ENCODE measurements around the gene CDH24. TPM values are rescaled to one million over a fixed set of nuclear protein-coding genes. Genes with fewer than 3 reads are reported as not detected.

CDH24 gene
- total RNA-seq, 2 experiments from 2014 or later, result 1.6 to 1.8 TPM

DNA sequence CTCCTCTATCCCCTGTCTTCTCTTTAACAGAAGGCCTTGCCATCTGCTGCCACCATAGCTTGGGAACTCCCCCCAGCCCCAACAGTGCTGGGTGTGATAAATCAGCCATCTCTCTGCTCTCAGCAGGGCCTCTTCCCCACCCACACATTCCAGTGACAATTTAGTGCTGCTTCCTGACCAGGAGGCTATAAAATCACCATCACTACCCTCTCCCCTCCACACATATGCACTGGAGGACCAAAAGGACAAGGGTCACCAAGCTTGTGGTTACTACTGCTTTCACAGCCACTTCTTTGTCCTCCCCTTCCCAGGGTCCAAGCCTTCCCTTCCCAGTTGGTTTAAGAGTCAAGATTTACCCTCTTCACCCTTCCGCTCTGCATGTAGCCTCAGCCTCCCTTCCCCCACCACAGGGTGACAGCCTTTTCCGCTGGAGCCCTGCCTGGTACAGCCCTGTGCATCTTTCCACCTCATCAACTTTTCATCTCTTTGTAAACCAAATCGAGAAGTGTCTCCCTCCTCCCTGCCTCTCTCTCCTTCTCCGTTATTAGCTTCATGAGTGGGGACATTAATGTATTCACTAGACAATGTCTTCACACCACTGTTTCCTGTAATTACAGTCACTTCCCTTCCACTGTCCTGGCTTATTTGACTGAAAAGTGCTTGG is 32.0 kb downstream of the CDH24 start:
- DNase-seq (no peak), ATAC-seq (no peak)
- H3K27me3 Mint-ChIP-seq (ENCODE audit: low read depth), result no peaks in the 10 kb centered on the region
- H3K36me3 Mint-ChIP-seq (ENCODE audit: low read depth), result peaks cover 42% of the 10 kb centered on the region
- ChIA-PET CTCF (interaction anchor here (1.4 to 3.5 kb wide), 8 partner anchors 17 to 44 kb away, joined by 4 to 28 read pairs (median 10); partner anchors contain the start of gene CDH24), POLR2A (interaction anchor here (0.6 to 1.7 kb wide), 2 partner anchors 18 to 293 kb away, joined by 3 to 4 read pairs; no protein-coding TSS in a partner anchor)
- no peak overlapping the region for H3K4me3 Mint-ChIP-seq
- H3K4me1 Mint-ChIP-seq (ENCODE audit: low read depth), result peaks cover 50% of the 10 kb centered on the region
- H3K9me3 Mint-ChIP-seq (ENCODE audit: insufficient read depth), result no peaks in the 10 kb centered on the region
- peak overlapping the region; percentile 40 for H3K27ac Mint-ChIP-seq

DNA sequence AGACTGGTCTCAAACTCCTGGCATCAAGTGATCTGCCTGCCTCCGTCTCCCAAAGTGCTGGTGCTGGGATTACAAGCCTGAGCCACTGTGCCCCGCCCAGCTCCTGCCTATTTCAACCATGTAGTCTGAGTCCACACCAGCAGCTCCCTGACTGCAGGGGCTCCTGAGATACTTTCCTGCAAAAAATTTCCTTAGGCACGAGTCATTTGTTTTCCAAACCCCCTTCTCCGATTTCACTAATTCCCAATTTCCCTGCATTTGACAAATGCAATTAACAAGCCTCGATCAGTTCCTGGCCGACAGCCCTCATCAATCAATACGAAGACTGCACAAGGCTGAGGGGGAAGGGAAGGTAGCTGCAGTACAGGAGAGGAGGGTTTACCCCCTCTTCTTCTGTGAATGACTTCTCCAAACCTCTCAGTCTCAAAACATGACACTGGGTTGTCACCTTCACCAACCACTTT is 32.7 kb downstream of the CDH24 start:
- H3K4me3 Mint-ChIP-seq, result no peak overlapping the region
- H3K27ac Mint-ChIP-seq, result no peak overlapping the region
- CTCF ChIA-PET, result interaction anchor here (1.1 to 3.5 kb wide), 8 partner anchors 16 to 94 kb away, joined by 4 to 28 read pairs (median 10); partner anchors contain the start of gene CDH24
- no peaks in the 10 kb centered on the region for H3K27me3 Mint-ChIP-seq (ENCODE audit: low read depth)
- DNase-seq, result no peak
- no peak for ATAC-seq
- peaks cover 50% of the 10 kb centered on the region for H3K4me1 Mint-ChIP-seq (ENCODE audit: low read depth)
- H3K36me3 Mint-ChIP-seq (ENCODE audit: low read depth), result peaks cover 42% of the 10 kb centered on the region
- POLR2A ChIA-PET, result interaction anchor here (0.6 to 1.7 kb wide), 2 partner anchors 17 to 293 kb away, joined by 3 to 4 read pairs; no protein-coding TSS in a partner anchor
- no peaks in the 10 kb centered on the region for H3K9me3 Mint-ChIP-seq (ENCODE audit: insufficient read depth)

DNA sequence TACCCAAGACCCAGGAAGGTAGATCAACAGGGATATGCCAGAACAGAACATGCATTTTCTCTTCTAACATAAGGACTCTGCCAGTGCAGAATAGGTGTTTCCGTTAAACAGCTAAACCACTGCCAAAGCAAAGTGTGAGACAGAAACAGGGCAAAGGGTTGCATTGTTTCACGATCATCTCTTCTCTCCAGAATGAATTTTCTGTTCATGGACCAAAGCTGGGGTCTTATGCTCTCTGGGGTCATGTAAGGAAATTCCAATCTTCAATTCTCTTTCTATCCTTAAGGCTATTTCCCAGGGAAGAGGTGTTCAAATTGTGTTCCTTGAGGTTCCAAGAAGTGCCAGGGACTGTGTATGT is 33.5 kb downstream of the CDH24 start:
- ChIA-PET CTCF (interaction anchor here (1.1 to 3.5 kb wide), 9 partner anchors 17 to 94 kb away, joined by 3 to 28 read pairs (median 10); partner anchors contain the start of gene CDH24), POLR2A (interaction anchor here (0.7 to 1.1 kb wide), 3 partner anchors 10 to 16 kb away, joined by 3 read pairs; partner anchors contain the start of gene PSMB5)
- H3K27ac Mint-ChIP-seq, result peak overlapping the region; percentile 62

DNA sequence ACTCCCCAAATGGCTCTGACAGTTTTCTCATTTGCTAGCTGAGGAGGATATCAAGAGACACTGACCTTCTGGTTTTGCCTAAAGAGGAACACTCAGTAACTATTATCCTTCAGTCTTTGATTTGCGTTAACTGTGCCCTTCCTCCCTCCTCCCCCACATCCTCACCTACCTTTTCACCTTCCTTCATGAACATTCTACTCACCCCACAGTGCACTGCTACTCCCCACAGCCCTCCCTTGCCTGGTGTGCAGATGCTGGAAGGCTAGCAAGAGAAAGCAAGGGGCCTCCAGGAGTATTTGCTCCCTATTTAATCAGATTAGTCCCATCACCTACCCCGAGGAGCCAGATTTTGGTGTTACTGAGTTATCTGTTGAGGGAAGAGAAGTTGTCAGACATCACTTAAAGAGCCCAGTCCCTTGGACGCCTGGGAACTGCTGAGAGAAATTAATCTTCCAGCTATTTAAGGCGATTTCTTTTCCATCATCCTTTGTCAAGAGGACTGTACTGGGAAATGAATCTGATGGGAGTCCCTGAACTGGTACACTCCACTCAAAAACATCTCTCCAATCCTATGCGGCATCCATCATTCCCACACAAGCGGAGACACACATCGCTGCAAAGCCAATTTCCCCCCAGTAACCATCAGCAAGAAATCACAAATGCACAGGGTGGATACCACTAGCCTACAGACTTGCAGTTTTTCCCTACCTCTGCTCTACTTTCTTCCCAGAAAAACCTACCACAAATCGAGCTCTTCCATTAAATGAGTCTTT is 34.1 kb downstream of the CDH24 start:
- POLR2A ChIA-PET, result interaction anchor here (0.7 to 2.1 kb wide), 4 partner anchors 10 to 17 kb away, joined by 3 to 9 read pairs (median 3); partner anchors contain the start of gene PSMB5
- Mint-ChIP-seq H3K36me3 (ENCODE audit: low read depth) (peaks cover 35% of the 10 kb centered on the region), H3K27ac (peak overlapping the region; percentile 50), H3K4me3 (no peak overlapping the region), H3K27me3 (ENCODE audit: low read depth) (no peaks in the 10 kb centered on the region), H3K9me3 (ENCODE audit: insufficient read depth) (no peaks in the 10 kb centered on the region), H3K4me1 (ENCODE audit: low read depth) (peaks cover 38% of the 10 kb centered on the region)
- no peak for DNase-seq
- CTCF ChIA-PET, result interaction anchor here (1.1 to 3.5 kb wide), 9 partner anchors 16 to 93 kb away, joined by 3 to 28 read pairs (median 10); partner anchors contain the start of gene CDH24
- ATAC-seq, result no peak

More for the DNA sequence above, 33.5 kb downstream of the CDH24 start:
- H3K36me3 Mint-ChIP-seq (ENCODE audit: low read depth), result peaks cover 37% of the 10 kb centered on the region
- H3K9me3 Mint-ChIP-seq (ENCODE audit: insufficient read depth), result no peaks in the 10 kb centered on the region
- no peak overlapping the region for H3K4me3 Mint-ChIP-seq
- DNase-seq (no peak), ATAC-seq (no peak)
- H3K27me3 Mint-ChIP-seq (ENCODE audit: low read depth), result no peaks in the 10 kb centered on the region
- H3K4me1 Mint-ChIP-seq (ENCODE audit: low read depth), result peaks cover 42% of the 10 kb centered on the region

DNA sequence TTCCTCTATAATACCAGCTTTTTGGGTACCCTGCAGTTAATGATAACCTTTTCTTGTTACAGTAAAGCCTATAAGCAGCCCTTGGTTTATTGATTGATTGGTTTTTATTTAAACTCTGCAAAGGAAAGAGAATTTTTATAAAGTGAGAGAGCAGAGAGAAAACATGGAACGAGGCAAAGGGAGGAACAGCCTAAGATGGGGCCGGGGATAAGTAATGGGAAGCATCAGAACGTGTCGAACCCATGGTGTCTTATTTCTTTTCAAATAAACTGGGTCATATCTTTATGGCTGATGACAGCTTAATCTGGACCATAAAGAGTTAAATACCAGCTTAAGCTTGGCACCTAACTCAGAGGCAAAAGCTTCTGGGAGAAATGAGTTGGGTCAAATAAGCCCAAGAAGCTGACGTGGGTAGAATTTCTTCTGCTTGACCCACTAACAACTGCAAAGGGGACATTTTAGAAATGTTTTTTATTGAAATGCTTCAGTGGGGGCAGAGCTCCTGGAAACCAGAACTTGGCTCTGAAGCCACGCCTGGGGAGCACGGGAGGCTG is 35.4 kb downstream of the CDH24 start:
- H3K4me1 Mint-ChIP-seq (ENCODE audit: low read depth), result peaks cover 35% of the 10 kb centered on the region
- ATAC-seq (no peak), DNase-seq (no peak)
- no peaks in the 10 kb centered on the region for H3K9me3 Mint-ChIP-seq (ENCODE audit: insufficient read depth)
- CTCF ChIA-PET, result interaction anchor here (0.8 to 2.1 kb wide), 8 partner anchors 9 to 47 kb away, joined by 3 to 14 read pairs (median 5); partner anchors contain the start of gene CDH24
- H3K36me3 Mint-ChIP-seq (ENCODE audit: low read depth), result peaks cover 28% of the 10 kb centered on the region
- POLR2A ChIA-PET, result interaction anchor here (1.0 to 2.1 kb wide), 2 partner anchors 9 to 15 kb away, joined by 4 to 9 read pairs; no protein-coding TSS in a partner anchor
- H3K4me3 Mint-ChIP-seq, result no peak overlapping the region
- H3K27ac Mint-ChIP-seq, result no peak overlapping the region
- no peaks in the 10 kb centered on the region for H3K27me3 Mint-ChIP-seq (ENCODE audit: low read depth)

DNA sequence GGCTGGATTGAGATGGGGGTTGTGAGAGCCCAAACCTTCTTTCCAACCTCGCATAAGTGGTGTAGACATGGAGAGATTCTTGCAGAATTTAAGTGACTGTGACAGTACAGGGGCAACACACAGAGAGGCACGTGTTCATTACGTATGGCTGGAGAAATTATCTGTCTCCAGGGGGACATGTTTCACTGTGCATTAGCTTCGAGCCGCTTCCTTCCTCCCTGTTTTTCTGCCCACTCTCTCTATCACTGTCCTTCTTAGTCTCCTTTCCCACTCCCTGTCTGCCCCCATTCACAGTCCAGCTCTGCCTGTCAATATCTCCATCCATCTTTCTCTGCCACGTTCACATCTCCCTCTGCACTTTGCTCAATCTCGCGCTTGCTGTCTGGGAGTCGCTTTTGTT is 35.9 kb downstream of the CDH24 start:
- ATAC-seq, result no peak
- no peak overlapping the region for H3K4me3 Mint-ChIP-seq
- H3K9me3 Mint-ChIP-seq (ENCODE audit: insufficient read depth), result no peaks in the 10 kb centered on the region
- CTCF ChIA-PET, result interaction anchor here (0.8 to 2.1 kb wide), 9 partner anchors 8 to 47 kb away, joined by 4 to 14 read pairs (median 5); partner anchors contain the start of gene CDH24
- DNase-seq, result no peak
- peaks cover 28% of the 10 kb centered on the region for H3K36me3 Mint-ChIP-seq (ENCODE audit: low read depth)
- POLR2A ChIA-PET, result interaction anchor here (1.0 to 2.1 kb wide), 2 partner anchors 10 to 14 kb away, joined by 4 to 9 read pairs; no protein-coding TSS in a partner anchor
- H3K27me3 Mint-ChIP-seq (ENCODE audit: low read depth), result no peaks in the 10 kb centered on the region
- no peak overlapping the region for H3K27ac Mint-ChIP-seq
- peaks cover 35% of the 10 kb centered on the region for H3K4me1 Mint-ChIP-seq (ENCODE audit: low read depth)

DNA sequence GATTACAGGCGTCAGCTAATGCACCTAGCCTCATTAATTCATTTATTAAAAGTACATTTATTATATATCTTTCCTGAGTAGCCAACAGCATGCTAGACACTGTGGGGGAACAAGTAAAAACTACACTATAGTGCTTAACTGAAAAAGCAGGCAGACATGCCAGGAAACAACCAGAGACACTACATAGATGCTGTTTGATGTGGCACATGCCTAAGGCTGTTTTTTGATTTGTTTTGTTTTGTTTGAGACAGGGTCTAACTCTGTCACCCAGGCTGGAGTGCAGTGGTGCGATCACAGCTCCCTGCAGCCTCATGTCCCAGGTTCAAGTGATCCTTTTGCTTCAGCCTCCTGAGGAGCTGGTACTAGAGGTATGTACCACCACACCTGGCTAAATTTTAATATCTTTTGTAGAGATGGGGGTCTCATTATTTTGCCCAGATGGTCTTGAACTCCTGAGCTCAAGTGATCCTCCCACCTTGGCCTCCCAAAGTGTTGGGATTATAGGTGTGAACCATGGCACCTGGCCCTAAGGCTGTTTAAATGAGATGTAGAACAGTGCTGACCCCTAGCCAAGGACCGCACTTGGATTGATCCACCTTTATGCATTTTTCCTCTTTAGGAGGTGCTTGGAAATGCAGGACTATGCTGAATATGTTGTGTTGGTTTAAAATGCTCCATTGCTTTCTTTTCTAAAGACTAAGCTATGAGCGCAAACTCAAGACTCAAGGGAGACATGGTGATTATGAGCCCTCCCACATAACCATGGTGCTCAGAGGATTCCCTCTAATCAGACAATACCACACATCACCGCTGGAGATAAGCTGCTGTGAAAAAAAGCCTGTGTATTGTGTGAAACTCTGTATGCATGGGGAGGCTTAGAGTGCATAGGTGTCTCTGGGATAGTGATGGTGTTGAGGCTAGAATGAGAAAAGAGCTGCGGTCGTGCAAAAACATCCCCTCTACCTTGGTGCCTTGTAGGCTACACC is 36.9 kb downstream of the CDH24 start:
- H3K4me1 Mint-ChIP-seq (ENCODE audit: low read depth), result peaks cover 31% of the 10 kb centered on the region
- H3K9me3 Mint-ChIP-seq (ENCODE audit: insufficient read depth), result no peaks in the 10 kb centered on the region
- H3K4me3 Mint-ChIP-seq, result no peak overlapping the region
- H3K27me3 Mint-ChIP-seq (ENCODE audit: low read depth), result no peaks in the 10 kb centered on the region
- peaks cover 18% of the 10 kb centered on the region for H3K36me3 Mint-ChIP-seq (ENCODE audit: low read depth)
- ChIA-PET CTCF (interaction anchor here (0.8 to 2.1 kb wide), 7 partner anchors 12 to 48 kb away, joined by 3 to 14 read pairs (median 5); partner anchors contain the start of gene CDH24), POLR2A (interaction anchor here (1.1 to 2.1 kb wide), 2 partner anchors 13 kb away, joined by 3 to 9 read pairs; no protein-coding TSS in a partner anchor)
- no peak overlapping the region for H3K27ac Mint-ChIP-seq
- no peak for DNase-seq
- ATAC-seq, result no peak

DNA sequence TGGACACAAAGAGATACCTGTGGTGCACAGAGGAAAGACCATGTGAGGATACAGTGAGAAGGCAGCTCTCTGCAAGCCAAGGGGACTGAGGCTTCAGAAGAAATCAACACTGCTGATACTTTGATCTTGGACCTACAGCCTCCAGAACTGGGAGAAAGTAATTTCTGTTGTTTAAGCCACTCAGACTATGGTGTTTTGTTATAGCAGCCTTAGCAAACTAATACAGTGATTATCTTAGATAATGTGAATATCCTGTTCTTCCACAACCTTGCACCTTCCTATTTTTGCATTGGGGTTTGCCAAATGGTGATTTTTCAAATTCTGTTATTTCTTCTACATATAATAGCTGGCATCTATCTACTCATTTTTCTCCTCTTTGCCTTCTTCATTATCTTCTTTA is 39.2 kb downstream of the CDH24 start:
- ATAC-seq, result no peak
- ChIA-PET POLR2A (no interaction called here), CTCF (interaction anchor here (2.2 to 8.0 kb wide), 3 partner anchors 11 to 51 kb away, joined by 9 to 42 read pairs (median 13); no protein-coding TSS in a partner anchor)
- Mint-ChIP-seq H3K4me1 (ENCODE audit: low read depth) (peaks cover 16% of the 10 kb centered on the region), H3K27ac (no peak overlapping the region), H3K36me3 (ENCODE audit: low read depth) (peaks cover 5% of the 10 kb centered on the region), H3K4me3 (no peak overlapping the region), H3K9me3 (ENCODE audit: insufficient read depth) (no peaks in the 10 kb centered on the region), H3K27me3 (ENCODE audit: low read depth) (no peaks in the 10 kb centered on the region)
- DNase-seq, result no peak

DNA sequence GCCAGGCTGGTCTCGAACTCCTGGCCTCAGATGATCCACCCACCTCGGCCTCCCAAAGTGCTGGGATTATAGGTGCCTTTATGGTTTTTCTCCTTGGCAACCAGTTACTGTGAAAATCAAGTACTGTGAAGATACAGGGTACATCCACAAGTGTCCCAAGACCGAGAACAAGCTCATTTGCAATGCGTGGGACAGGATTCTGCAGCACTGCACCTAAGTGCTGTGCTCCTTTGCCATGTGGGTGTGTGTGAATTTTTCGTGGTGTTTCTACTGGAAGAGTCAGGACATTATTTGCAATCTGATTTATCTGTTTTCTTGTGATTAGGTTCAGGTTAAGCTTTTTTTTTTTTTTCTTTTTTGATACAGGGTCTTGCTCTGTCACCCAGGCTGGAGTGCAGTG is 40.2 kb downstream of the CDH24 start:
- POLR2A ChIA-PET, result interaction anchor here (0.6 kb wide), 1 partner anchor 35 kb away, joined by 3 read pairs; the partner anchor contains the start of gene AJUBA
- Mint-ChIP-seq H3K4me3 (no peak overlapping the region), H3K27me3 (ENCODE audit: low read depth) (no peaks in the 10 kb centered on the region), H3K36me3 (ENCODE audit: low read depth) (no peaks in the 10 kb centered on the region), H3K27ac (no peak overlapping the region), H3K9me3 (ENCODE audit: insufficient read depth) (no peaks in the 10 kb centered on the region), H3K4me1 (ENCODE audit: low read depth) (peaks cover 10% of the 10 kb centered on the region)
- ATAC-seq, result no peak
- CTCF ChIA-PET, result interaction anchor here (1.2 to 8.0 kb wide), 4 partner anchors 10 to 52 kb away, joined by 5 to 42 read pairs (median 11); no protein-coding TSS in a partner anchor
- no peak for DNase-seq

DNA sequence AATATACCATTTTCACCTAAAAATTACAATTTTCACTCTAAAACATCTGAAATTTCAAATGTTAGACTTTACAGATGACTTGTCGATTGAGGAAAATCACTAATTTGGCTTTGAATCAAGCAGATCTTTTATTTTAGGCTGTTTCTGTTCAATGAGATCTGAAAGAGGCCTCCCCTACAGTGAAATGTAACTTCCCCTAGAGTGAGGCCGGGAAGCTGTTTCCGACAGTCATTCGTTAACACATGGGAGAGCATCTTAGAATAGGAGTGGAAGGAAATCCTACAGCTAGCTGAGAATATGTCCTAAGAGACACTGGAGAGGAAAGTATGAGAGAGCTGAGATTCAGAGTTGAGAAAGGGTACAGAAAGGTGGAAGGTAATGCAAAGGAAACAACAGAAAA is 41.7 kb downstream of the CDH24 start:
- Mint-ChIP-seq H3K9me3 (ENCODE audit: insufficient read depth) (no peaks in the 10 kb centered on the region), H3K4me3 (no peak overlapping the region), H3K27me3 (ENCODE audit: low read depth) (no peaks in the 10 kb centered on the region), H3K27ac (no peak overlapping the region), H3K4me1 (ENCODE audit: low read depth) (peaks cover 3% of the 10 kb centered on the region), H3K36me3 (ENCODE audit: low read depth) (no peaks in the 10 kb centered on the region)
- DNase-seq, result no peak
- ChIA-PET CTCF (interaction anchor here (1.0 to 8.0 kb wide), 6 partner anchors 8 to 53 kb away, joined by 3 to 42 read pairs (median 10); no protein-coding TSS in a partner anchor), POLR2A (no interaction called here)
- no peak for ATAC-seq

Data from activated CD8-positive, alpha-beta T cell treated with anti-CD3 and anti-CD28 coated beads, Interleukin-2, amount 10 ng/mL, durations not matched to agents 7 days and 5 days (primary cell).